Subcutaneous adipose tissue (tissue), 4 donors: ENCODE data around the gene PKD1. TPM values are rescaled to one million over a fixed set of nuclear protein-coding genes. Genes with fewer than 3 reads are reported as not detected.

Experiments used
- total RNA-seq, 4 donors: library from RNA; depleted of rRNA; stranded (reverse); fragments of >200 nt; gene quantifications; one replicate each; pipeline ENCODE4 v1.1.0, GENCODE V29; 2016
- TF ChIP-seq, protein P1 (sequence below): fragments of 450-650 bp; IDR thresholded peaks from one replicate; pipeline ENCODE4 v1.5.1; 2016; ENCODE audit warnings: low read depth, mild to moderate bottlenecking, control low read depth, antibody characterized with exemption, moderate library complexity

The PKD1 gene
- total RNA-seq, 4 donors from 2014 or later: 40.1 to 318 (median 76.1) TPM

GRCh38 chr16:2179576-2179975 is 43.9 kb upstream of the PKD1 start:
- TF ChIP-seq, protein P1, sequence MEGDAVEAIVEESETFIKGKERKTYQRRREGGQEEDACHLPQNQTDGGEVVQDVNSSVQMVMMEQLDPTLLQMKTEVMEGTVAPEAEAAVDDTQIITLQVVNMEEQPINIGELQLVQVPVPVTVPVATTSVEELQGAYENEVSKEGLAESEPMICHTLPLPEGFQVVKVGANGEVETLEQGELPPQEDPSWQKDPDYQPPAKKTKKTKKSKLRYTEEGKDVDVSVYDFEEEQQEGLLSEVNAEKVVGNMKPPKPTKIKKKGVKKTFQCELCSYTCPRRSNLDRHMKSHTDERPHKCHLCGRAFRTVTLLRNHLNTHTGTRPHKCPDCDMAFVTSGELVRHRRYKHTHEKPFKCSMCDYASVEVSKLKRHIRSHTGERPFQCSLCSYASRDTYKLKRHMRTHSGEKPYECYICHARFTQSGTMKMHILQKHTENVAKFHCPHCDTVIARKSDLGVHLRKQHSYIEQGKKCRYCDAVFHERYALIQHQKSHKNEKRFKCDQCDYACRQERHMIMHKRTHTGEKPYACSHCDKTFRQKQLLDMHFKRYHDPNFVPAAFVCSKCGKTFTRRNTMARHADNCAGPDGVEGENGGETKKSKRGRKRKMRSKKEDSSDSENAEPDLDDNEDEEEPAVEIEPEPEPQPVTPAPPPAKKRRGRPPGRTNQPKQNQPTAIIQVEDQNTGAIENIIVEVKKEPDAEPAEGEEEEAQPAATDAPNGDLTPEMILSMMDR: no peak

DNA sequence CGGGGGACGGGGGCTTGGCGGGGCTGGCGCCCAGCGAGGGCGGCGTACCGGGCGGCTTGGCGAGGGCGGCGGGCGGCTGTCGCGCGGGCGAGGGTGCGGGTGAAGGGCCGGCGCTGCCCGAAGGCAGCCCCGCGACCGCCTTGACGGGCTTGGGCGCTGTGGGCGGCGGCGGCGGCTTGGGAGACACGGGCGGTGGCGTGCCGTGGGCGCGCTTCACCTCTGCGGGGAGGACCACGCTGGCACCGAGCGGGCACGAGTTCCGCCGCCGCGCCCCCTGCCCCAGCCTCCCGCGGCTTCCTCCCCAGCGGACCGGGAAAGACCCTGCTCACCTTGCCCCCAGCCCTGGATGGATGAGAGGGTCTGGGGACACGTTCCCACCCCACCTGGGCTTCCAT is 43.4 kb upstream of the PKD1 start:
- TF ChIP-seq, protein P1: no peak

- TF ChIP-seq, protein P1: no peak
These were observed 42.8 kb upstream of the PKD1 start for GRCh38 chr16:2178321-2179106.

DNA sequence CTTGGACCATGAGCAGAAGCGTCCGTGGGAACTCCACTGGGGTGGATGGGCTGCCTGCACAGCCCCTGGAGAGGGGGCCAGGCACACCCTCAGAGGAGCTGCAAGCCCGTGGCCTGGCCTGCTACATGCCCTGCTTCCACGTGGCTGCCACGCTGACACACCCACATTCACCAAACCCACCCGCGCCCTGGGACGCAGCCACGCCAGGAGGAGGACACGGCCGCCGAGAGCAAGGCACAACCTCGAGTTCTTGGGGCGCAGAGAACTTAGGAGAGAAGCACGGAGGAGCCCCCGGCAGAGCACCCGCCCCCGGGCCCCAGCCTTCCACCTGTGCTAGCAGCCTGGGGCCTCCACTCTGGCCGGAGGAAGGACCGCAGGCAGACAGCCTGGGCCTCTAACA is 41.9 kb upstream of the PKD1 start:
- TF ChIP-seq, protein P1: no peak

DNA sequence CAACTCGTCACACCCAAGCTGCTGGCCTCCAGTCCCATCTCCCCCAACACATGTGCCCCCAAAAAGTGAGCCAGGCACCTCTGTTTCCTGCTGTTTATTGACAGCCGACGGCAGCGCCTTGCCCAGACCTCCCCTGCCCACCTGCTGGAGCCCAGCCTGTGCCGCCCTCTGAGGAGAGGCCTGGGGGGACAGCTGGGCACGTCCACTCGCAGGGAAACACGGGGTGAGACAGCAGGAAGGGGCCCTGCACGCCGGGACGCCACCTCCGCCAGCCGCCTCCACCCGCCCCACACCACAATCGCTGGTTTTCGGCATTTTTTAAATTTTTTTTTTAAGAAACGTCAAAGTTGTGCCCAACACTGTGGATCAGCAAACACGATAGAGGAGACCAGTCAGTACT is 41.4 kb upstream of the PKD1 start:
- TF ChIP-seq, protein P1: no peak

GRCh38 chr16:2176047-2176446 is 40.3 kb upstream of the PKD1 start:
- TF ChIP-seq, protein P1: no peak

DNA sequence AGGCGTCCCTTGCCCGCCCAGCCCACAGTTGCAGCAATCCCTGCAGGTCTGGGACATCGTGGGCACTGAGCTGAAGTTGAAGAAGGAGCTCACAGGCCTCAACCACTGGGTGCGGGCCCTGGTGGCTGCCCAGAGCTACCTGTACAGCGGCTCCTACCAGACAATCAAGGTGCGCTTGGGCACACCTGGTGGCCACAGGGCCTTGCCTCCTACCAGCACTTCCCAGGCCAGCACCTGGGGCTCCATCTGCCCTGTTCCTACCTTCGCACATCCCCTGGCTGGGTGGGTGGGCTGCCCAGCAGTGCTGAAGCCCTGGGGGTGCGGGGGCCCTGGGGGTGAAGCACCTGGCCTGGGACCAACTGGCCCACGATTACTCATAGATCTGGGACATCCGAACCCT is 39.8 kb upstream of the PKD1 start:
- TF ChIP-seq, protein P1: no peak
